ENCODE results near the gene YY1.
"Not testable (repeated sequence)": the region's sequence is repeated elsewhere in the genome, so short reads cannot be mapped to it uniquely, and the experiment has no call there.

DNA sequence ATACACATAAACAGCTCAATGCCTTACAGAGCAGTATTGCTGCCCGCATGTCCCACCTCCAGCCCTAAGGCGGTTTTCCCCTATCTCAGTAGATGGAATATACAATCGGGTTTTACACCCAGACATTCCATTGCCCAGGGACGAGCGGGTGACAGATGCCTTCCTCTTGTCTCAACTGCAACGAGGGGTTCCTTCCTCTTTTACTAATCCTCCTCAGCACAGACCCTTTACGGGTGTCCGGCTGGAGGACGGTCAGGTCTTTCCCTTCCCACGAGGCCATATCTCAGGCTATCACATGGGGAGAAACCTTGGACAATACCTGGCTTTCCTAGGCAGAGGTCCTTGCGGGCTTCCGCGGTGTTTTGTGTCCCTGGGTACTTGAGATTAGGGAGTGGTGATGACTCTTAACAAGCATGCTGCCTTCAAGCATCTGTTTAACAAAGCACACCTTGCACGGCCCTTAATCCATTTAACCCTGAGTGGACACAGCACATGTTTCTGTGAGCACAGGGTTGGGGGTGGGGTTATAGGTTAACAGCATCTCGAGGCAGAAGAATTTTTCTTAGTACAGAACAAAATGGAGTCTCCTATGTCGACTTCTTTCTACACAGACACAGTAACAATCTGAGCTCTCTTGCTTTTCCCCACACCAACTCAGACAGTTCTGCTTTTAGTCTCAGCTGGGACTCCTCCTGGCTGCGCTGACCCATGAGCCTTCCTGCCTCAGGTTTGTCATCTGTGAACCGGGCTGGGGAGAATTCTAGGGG, 73.3 kb downstream of the YY1 start:
- TF ChIP-seq, protein P1, sequence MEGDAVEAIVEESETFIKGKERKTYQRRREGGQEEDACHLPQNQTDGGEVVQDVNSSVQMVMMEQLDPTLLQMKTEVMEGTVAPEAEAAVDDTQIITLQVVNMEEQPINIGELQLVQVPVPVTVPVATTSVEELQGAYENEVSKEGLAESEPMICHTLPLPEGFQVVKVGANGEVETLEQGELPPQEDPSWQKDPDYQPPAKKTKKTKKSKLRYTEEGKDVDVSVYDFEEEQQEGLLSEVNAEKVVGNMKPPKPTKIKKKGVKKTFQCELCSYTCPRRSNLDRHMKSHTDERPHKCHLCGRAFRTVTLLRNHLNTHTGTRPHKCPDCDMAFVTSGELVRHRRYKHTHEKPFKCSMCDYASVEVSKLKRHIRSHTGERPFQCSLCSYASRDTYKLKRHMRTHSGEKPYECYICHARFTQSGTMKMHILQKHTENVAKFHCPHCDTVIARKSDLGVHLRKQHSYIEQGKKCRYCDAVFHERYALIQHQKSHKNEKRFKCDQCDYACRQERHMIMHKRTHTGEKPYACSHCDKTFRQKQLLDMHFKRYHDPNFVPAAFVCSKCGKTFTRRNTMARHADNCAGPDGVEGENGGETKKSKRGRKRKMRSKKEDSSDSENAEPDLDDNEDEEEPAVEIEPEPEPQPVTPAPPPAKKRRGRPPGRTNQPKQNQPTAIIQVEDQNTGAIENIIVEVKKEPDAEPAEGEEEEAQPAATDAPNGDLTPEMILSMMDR (IDR thresholded peaks at IDR 0.05), result not testable (repeated sequence)
- TF ChIP-seq POLR2AphosphoS5, POLR2A (IDR thresholded peaks at IDR 0.05): not testable (repeated sequence)
